Ishikawa (cell line): ENCODE results near the gene KASH5.
A peak's percentile ranks its signal among the peaks of the same experiment; 100 is the strongest.

ENCODE experiments used
- CEBPB ChIP-seq: IDR thresholded peaks from 2 replicates; pipeline ENCODE4 v1.6.1; 2012
- CREB1 ChIP-seq: IDR thresholded peaks from 2 replicates; pipeline ENCODE4 v1.6.1; 2012; ENCODE audit warnings: low read depth
- EGR1 ChIP-seq: IDR thresholded peaks from 2 replicates; pipeline ENCODE4 v1.6.1; 2012
- EP300 ChIP-seq: IDR thresholded peaks from 2 replicates; pipeline ENCODE4 v1.6.1; 2012; ENCODE audit warnings: borderline replicate concordance
- FOXM1 ChIP-seq: IDR thresholded peaks from 2 replicates; pipeline ENCODE4 v1.6.1; 2012; ENCODE audit warnings: low read depth, borderline replicate concordance
- NFIC ChIP-seq: IDR thresholded peaks from 2 replicates; pipeline ENCODE4 v1.6.1; 2012
- RAD21 ChIP-seq: IDR thresholded peaks from 2 replicates; pipeline ENCODE4 v1.6.1; 2012; ENCODE audit warnings: low read depth
- TAF1 ChIP-seq: IDR thresholded peaks from 2 replicates; pipeline ENCODE4 v1.6.1; 2012; ENCODE audit warnings: low read depth, mild to moderate bottlenecking
- TCF12 ChIP-seq: IDR thresholded peaks from 2 replicates; pipeline ENCODE4 v1.6.1; 2012; ENCODE audit warnings: low read depth
- TEAD4 ChIP-seq: IDR thresholded peaks from 2 replicates; pipeline ENCODE4 v1.6.1; 2012
- YY1 ChIP-seq: IDR thresholded peaks from 2 replicates; pipeline ENCODE4 v1.6.1; 2012; ENCODE audit warnings: low read depth
- ZBTB7A ChIP-seq: IDR thresholded peaks from 2 replicates; pipeline ENCODE4 v1.6.1; 2012; ENCODE audit warnings: low read depth
- TF ChIP-seq, protein P1 (sequence below): IDR thresholded peaks from 2 replicates; pipeline ENCODE4 v1.6.1; 2012
- TF ChIP-seq, protein P2 (sequence below): IDR thresholded peaks from 2 replicates; pipeline ENCODE4 v1.6.1; 2012; ENCODE audit warnings: low read depth, mild to moderate bottlenecking
- TF ChIP-seq, protein P3 (sequence below): IDR thresholded peaks from 2 replicates; pipeline ENCODE4 v1.6.1; 2012

Gene KASH5

DNA sequence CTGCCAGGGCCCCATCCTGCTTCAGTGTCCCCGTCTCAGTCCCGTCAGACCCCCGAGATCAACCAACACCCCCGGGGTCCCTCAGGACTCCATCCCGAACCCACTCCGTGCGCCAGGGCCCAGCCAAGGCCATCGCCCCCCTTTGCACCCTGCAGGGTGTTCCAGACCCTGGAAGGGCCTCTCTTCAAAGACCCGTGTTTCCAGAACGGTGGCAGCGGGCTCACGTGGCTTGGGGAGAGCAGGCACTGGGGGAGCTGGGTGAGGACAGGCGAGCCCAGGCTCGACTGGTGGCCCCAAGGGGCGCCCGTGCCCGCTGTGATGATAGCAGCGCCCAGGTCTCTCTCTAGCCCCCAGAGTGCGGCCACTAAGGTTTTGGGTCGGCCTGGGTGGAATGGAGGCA lies 1.4 kb downstream of the KASH5 start:
- TF ChIP-seq EP300 (no peak), TCF12 (no peak), TAF1 (no peak), ZBTB7A (no peak), TEAD4 (no peak), NFIC (no peak), FOXM1 (no peak), EGR1 (no peak), CREB1 (no peak), YY1 (no peak), CEBPB (no peak), RAD21 (no peak)
- TF ChIP-seq, protein P1, sequence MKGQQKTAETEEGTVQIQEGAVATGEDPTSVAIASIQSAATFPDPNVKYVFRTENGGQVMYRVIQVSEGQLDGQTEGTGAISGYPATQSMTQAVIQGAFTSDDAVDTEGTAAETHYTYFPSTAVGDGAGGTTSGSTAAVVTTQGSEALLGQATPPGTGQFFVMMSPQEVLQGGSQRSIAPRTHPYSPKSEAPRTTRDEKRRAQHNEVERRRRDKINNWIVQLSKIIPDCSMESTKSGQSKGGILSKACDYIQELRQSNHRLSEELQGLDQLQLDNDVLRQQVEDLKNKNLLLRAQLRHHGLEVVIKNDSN: no peak
- TF ChIP-seq, protein P2, sequence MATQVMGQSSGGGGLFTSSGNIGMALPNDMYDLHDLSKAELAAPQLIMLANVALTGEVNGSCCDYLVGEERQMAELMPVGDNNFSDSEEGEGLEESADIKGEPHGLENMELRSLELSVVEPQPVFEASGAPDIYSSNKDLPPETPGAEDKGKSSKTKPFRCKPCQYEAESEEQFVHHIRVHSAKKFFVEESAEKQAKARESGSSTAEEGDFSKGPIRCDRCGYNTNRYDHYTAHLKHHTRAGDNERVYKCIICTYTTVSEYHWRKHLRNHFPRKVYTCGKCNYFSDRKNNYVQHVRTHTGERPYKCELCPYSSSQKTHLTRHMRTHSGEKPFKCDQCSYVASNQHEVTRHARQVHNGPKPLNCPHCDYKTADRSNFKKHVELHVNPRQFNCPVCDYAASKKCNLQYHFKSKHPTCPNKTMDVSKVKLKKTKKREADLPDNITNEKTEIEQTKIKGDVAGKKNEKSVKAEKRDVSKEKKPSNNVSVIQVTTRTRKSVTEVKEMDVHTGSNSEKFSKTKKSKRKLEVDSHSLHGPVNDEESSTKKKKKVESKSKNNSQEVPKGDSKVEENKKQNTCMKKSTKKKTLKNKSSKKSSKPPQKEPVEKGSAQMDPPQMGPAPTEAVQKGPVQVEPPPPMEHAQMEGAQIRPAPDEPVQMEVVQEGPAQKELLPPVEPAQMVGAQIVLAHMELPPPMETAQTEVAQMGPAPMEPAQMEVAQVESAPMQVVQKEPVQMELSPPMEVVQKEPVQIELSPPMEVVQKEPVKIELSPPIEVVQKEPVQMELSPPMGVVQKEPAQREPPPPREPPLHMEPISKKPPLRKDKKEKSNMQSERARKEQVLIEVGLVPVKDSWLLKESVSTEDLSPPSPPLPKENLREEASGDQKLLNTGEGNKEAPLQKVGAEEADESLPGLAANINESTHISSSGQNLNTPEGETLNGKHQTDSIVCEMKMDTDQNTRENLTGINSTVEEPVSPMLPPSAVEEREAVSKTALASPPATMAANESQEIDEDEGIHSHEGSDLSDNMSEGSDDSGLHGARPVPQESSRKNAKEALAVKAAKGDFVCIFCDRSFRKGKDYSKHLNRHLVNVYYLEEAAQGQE: no peak
- TF ChIP-seq, protein P3, sequence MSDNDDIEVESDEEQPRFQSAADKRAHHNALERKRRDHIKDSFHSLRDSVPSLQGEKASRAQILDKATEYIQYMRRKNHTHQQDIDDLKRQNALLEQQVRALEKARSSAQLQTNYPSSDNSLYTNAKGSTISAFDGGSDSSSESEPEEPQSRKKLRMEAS: no peak

DNA sequence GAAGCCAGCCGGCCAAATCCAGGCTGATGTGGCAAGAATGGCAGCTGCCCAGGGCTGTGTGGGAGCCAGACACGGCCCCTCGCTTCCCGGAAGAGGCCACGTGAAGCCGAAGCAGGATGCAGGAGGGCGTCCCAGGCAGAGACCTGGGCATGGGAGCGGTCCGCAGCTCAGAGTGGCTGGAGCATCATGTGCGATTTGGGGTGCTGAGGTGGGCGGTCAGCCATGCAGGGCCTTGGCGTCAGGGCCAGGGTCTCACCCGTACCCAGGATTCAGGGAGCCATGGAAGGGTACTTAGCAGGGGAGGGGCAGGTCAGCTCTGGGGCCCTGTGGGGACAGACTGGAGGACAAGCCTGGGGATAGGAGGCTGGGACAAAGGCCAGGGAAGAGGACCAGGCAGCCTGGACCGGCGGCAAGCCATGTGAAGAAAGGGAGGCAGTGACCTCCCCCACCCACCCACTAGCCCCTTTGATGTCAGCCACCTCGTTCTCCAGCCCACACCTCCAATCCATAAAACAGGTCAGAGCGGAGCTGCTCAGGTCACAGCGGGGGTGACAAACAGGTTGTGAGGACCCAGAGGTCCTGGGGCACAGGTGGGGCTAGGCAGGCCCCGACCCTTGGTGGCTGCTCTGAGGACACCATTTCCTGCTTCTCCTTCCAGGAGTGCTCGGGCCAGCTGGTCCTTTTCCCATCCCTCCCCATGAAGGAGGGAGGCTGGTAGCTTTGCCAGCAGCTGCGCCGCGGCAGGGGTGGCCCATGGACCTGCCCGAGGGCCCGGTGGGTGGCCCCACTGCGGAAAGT lies 2.3 kb downstream of the KASH5 start:
- no peak for TF ChIP-seq EP300
- TF ChIP-seq TEAD4: no peak
- TF ChIP-seq CREB1: no peak
- TF ChIP-seq, protein P2: no peak
- TF ChIP-seq, protein P1: no peak
- TF ChIP-seq RAD21: no peak

DNA sequence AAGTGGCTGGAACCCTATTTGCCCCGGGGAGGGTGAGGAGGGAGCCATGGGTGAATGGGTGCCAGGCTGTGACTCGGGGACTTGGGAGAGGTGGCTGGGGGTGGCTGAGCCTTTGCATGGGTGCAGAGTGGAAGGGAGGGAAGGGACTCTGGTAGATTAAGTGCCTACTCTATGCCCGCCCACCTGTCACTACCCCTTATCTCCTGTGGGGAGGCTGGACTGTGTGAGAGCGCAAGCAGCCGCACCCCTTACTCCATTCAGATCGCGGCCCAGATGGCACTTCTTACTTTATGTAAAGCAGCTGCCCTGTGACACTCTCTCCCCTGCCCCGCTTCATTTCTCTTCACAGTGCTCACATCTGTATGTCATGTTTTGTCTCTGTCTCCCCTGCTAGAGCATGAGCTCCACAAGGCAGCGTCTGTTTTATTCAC lies 2.9 kb downstream of the KASH5 start:
- TF ChIP-seq, protein P3: no peak
- no peak for TF ChIP-seq CEBPB
- TF ChIP-seq CREB1: no peak
- no peak for TF ChIP-seq YY1
- TF ChIP-seq EGR1: no peak
- no peak for TF ChIP-seq TAF1

DNA sequence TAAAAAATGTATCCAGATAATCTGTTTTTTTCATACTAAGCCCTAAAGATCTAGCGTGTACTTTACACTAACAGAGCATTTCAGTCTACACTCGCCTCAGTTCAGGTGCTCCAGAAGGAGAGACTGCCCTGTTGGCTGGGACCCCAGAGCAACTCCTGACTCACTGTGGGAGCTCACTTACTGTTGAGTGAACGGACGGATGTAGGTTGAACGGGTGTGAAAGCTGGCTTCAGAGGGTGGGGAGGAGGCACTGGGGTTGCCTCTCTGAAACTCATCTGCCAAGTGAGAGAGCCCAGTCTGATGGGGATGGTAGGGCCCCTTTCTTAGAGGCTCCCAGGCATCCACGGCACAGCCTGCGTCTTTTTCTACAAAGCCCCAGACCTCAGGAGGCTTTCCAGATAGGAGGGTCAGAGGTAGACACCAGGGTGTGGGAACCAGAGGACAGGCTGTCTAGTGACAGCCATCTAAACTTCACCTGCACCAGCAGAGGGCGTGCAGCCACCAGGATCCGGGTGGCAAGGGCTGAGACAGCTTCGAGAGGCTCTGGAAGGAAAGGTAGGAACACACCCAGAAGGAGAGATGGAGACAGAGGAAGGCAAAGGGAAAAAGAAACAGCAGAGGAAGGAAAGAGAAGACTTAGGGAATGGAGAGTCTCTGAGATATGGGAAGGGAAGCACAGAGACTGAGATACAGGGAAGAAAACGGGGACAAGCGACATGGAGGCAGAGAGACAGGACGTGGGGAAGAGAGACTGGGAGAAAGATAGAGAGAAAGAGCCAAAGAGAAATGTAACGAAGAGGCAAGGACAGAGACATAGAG lies 3.7 kb downstream of the KASH5 start:
- TF ChIP-seq RAD21 (peak; percentile 100), ZBTB7A (no peak), EGR1 (no peak), TAF1 (no peak)

DNA sequence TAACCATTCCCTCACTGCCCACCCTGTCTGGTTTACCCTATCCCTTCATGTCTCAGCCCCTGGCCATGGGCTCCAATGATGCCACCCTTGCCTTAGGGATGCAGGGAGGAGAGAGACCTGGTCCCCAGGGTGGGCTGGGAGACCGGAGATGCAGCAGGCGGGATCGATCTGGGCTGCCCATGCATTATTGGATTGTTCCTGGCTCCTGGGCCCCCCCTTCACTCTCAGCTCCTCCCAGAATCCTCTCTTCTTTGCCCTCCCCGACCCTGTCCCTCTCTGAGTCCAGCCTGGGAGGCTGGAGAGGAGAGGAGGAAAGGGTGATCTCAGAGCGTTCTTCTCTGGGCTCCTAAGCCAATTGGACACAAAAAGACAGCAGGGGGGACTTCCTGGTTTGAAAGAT lies 5.8 kb downstream of the KASH5 start:
- TF ChIP-seq CREB1: no peak
- no peak for TF ChIP-seq FOXM1
- no peak for TF ChIP-seq EGR1
- TF ChIP-seq YY1: no peak
- TF ChIP-seq RAD21: no peak
- no peak for TF ChIP-seq EP300
- TF ChIP-seq NFIC: no peak
- no peak for TF ChIP-seq TCF12
- no peak for TF ChIP-seq CEBPB
- TF ChIP-seq TEAD4: no peak
- TF ChIP-seq, protein P1: no peak
- no peak for TF ChIP-seq TAF1
